Measurements from ENCODE around the gene PEAK1. TPM values are rescaled to one million over a fixed set of nuclear protein-coding genes. Genes with fewer than 3 reads are reported as not detected.

The PEAK1 gene
- total and polyA plus RNA-seq, 4 donors, result 8.6 to 147 (median 40.2) TPM

GRCh38 chr15:77285057-77285997, 134.6 kb downstream of the PEAK1 start:
- H3K4me1 ChIP-seq (ENCODE audit: control insufficient read depth in 5 of 5, insufficient read depth in 5 of 5, low read length in 5 of 5), result peaks cover 0 to 6% (median 0%) of the 10 kb centered on the region in 5 donors
- ATAC-seq (ENCODE audit: insufficient read depth, low FRiP score) (no peak), DNase-seq (no peak)
- TF ChIP-seq, protein P1, sequence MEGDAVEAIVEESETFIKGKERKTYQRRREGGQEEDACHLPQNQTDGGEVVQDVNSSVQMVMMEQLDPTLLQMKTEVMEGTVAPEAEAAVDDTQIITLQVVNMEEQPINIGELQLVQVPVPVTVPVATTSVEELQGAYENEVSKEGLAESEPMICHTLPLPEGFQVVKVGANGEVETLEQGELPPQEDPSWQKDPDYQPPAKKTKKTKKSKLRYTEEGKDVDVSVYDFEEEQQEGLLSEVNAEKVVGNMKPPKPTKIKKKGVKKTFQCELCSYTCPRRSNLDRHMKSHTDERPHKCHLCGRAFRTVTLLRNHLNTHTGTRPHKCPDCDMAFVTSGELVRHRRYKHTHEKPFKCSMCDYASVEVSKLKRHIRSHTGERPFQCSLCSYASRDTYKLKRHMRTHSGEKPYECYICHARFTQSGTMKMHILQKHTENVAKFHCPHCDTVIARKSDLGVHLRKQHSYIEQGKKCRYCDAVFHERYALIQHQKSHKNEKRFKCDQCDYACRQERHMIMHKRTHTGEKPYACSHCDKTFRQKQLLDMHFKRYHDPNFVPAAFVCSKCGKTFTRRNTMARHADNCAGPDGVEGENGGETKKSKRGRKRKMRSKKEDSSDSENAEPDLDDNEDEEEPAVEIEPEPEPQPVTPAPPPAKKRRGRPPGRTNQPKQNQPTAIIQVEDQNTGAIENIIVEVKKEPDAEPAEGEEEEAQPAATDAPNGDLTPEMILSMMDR (IDR thresholded peaks at IDR 0.05; ENCODE audit: control extremely low read depth, extremely low read depth), result no peak
- no peak overlapping the region for H3K27ac ChIP-seq (ENCODE audit: low read depth in 1 of 2, low read length in 1 of 2)
- no peaks in the 10 kb centered on the region for H3K9me3 ChIP-seq (ENCODE audit: control insufficient read depth in 4 of 4, insufficient read depth in 3 of 4, low read length in 3 of 4)
- WGBS, 2 donors, result 89% methylated on average over 12 of the region's 12 CpGs
- H3K36me3 ChIP-seq (ENCODE audit: control insufficient read depth in 4 of 4, insufficient read depth in 4 of 4, low read length in 4 of 4), result peaks cover 0 to 6% (median 1%) of the 10 kb centered on the region in 4 donors
- H3K27me3 ChIP-seq (ENCODE audit: control insufficient read depth in 3 of 3, insufficient read depth in 3 of 3, low read length in 2 of 3), result no peaks in the 10 kb centered on the region
- H3K9ac ChIP-seq (ENCODE audit: insufficient read depth in 1 of 2, low read length in 2 of 2), result no peak overlapping the region
- no peak overlapping the region for H3K4me3 ChIP-seq

- H3K4me1 ChIP-seq (ENCODE audit: control insufficient read depth in 5 of 5, insufficient read depth in 5 of 5, low read length in 5 of 5), result no peaks in the 10 kb centered on the region
- H3K9ac ChIP-seq (ENCODE audit: insufficient read depth in 1 of 2, low read length in 2 of 2), result no peak overlapping the region
- H3K4me3 ChIP-seq, result no peak overlapping the region
- H3K27ac ChIP-seq (ENCODE audit: low read depth in 1 of 2, low read length in 1 of 2), result no peak overlapping the region
- H3K9me3 ChIP-seq (ENCODE audit: control insufficient read depth in 4 of 4, insufficient read depth in 3 of 4, low read length in 3 of 4), result no peaks in the 10 kb centered on the region
- DNase-seq (peak; percentile 12 to 42 (median 40)), ATAC-seq (ENCODE audit: insufficient read depth, low FRiP score) (no peak)
- WGBS, 2 donors, result 83 to 87% methylated on average over 2 of the region's 2 CpGs
- TF ChIP-seq, protein P1 (IDR thresholded peaks at IDR 0.05; ENCODE audit: control extremely low read depth, extremely low read depth), result no peak
- peaks cover 0 to 6% (median 3%) of the 10 kb centered on the region in 4 donors for H3K36me3 ChIP-seq (ENCODE audit: control insufficient read depth in 4 of 4, insufficient read depth in 4 of 4, low read length in 4 of 4)
- H3K27me3 ChIP-seq (ENCODE audit: control insufficient read depth in 3 of 3, insufficient read depth in 3 of 3, low read length in 2 of 3), result no peaks in the 10 kb centered on the region
Observed at GRCh38 chr15:77282333-77282732, 137.6 kb downstream of the PEAK1 start.

- H3K27me3 ChIP-seq (ENCODE audit: control insufficient read depth in 3 of 3, insufficient read depth in 3 of 3, low read length in 2 of 3), result no peaks in the 10 kb centered on the region
Observed at GRCh38 chr15:77276943-77277342, 143.0 kb downstream of the PEAK1 start.

More at GRCh38 chr15:77276943-77277342, 143.0 kb downstream of the PEAK1 start:
- TF ChIP-seq, protein P1 (IDR thresholded peaks at IDR 0.05; ENCODE audit: control extremely low read depth, extremely low read depth), result no peak
- Histone ChIP-seq H3K9me3 (ENCODE audit: control insufficient read depth in 4 of 4, insufficient read depth in 3 of 4, low read length in 3 of 4) (peaks cover 0 to 2% (median 0%) of the 10 kb centered on the region in 4 donors), H3K27ac (ENCODE audit: low read depth in 1 of 2, low read length in 1 of 2) (no peak overlapping the region), H3K4me3 (no peak overlapping the region), H3K36me3 (ENCODE audit: control insufficient read depth in 4 of 4, insufficient read depth in 4 of 4, low read length in 4 of 4) (peaks cover 0 to 4% (median 2%) of the 10 kb centered on the region in 4 donors), H3K9ac (ENCODE audit: insufficient read depth in 1 of 2, low read length in 2 of 2) (no peak overlapping the region), H3K4me1 (ENCODE audit: control insufficient read depth in 5 of 5, insufficient read depth in 5 of 5, low read length in 5 of 5) (peaks cover 0 to 2% (median 0%) of the 10 kb centered on the region in 5 donors)
- ATAC-seq (ENCODE audit: insufficient read depth, low FRiP score) (no peak), DNase-seq (no peak)
- WGBS, 2 donors, result 93 to 97% methylated on average over 1 of the region's 1 CpG

All from lung (tissue), 12 donors.